Non-pigmented ciliary epithelial cell (primary cell): Measurements from ENCODE around the gene FKTN.

ENCODE experiments used
- DNase-seq: peaks from one replicate; pipeline ENCODE4 v3.0.0-alpha.2; 2010; ENCODE audit warnings: low read depth

The FKTN gene

DNA sequence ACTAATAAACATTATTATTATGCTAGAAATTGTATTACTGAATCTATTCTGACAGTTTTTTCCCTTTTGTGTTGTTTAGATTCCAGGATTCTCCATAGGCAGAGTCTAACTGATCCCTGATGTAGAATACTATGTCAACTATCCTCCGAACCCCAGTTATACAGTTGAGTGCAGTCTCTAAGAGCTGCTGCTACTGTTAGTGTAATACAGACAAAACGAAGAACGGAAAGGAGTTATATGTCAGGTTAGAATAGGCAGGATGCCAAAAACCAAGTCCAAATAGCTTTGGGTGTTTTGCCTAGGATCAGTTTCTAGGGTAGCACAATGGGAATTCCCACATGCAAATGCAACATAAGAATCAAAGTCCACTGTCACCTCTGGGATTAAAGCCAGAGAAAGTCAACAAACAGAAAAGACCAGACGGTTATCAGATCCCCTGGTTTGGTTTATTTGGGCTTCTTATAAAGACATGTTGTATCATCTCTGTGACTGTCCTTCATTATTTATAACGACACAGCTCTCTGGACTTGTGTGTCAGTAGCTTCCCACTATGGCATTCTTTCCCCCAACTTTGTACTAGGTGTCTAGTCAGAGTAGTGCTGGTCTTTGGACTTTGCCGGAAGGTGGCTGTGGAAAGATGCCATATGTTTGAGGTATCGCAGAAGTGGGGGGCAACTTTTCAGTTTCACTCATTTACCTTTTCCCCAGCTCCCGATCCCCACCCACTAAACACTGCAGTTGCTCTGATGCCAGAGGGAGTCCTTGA lies 121.5 kb downstream of the FKTN start:
- no peak for DNase-seq

DNA sequence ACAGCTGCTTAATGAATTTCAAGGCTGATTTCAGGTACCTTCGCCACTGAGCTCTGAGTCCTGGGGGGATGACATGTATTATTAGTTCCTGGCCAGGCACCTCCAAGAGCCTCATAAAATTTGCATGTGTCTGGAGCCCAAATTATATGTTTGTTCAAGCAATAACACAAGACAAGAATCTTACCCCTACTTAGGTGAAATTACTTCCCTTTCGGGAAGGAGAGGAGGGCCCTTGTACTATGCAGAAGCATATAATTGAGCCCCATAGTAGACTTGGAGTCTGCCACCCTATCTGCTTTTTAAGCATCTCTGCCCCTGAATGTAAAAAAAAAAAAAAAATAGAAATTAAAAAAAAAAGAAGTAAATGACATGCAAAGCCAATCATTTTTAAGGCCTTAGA lies 123.4 kb downstream of the FKTN start:
- no peak for DNase-seq

GRCh38 chr9:105681724-105682123 lies 123.8 kb downstream of the FKTN start:
- no peak for DNase-seq

GRCh38 chr9:105683688-105684275 lies 125.9 kb downstream of the FKTN start:
- no peak for DNase-seq

- no peak for DNase-seq
Observed at GRCh38 chr9:105686936-105687335, 129.0 kb downstream of the FKTN start.
